Kidney (tissue), 22 donors: ENCODE results near the gene C22orf15. TPM values are rescaled to one million over a fixed set of nuclear protein-coding genes. Genes with fewer than 3 reads are reported as not detected.

Experiments
- DNase-seq, 5 donors: peaks; one replicate each; pipeline ENCODE4 v3.0.0-alpha.2; 2013 to 2020
- FAIRE-seq: peaks from 2 replicates; lab custom pipeline; 2012; peaks lifted over from hg19 to GRCh38; lab: Jason Lieb, UNC
- H3K27ac ChIP-seq, 2 donors: one replicate each; pipeline ENCODE4 v1.7.0; 2013; ENCODE audit warnings: low read depth in 2 of 2, low read length in 2 of 2, inconsistent platforms in 1 of 2
- H3K27me3 ChIP-seq: one replicate; pipeline ENCODE4 v1.7.1; 2013; ENCODE audit warnings: low read length, inconsistent platforms; ENCODE audit not compliant: control insufficient read depth, insufficient read depth
- H3K36me3 ChIP-seq, 3 donors: one replicate each; pipeline versions ENCODE4 v1.7.0 to v1.7.1; 2013; ENCODE audit warnings: low read length in 3 of 3, control low read depth in 1 of 3, inconsistent platforms in 1 of 3; ENCODE audit not compliant: insufficient read depth in 3 of 3, control insufficient read depth in 2 of 3
- H3K4me1 ChIP-seq, 3 donors: one replicate each; pipeline versions ENCODE4 v1.7.0 to v1.7.1; 2013; ENCODE audit warnings: low read length in 3 of 3, inconsistent platforms in 1 of 3, low read depth in 1 of 3; ENCODE audit not compliant: control insufficient read depth in 2 of 3, insufficient read depth in 2 of 3
- H3K4me3 ChIP-seq, 3 donors: one replicate each; pipeline versions ENCODE4 v1.7.0 to v1.8.1; 2013; ENCODE audit warnings: low read length in 3 of 3, control low read depth in 1 of 3, inconsistent platforms in 1 of 3
- H3K9ac ChIP-seq, 3 donors: one replicate each; pipeline versions ENCODE4 v1.7.0 to v1.7.1; 2013; ENCODE audit warnings: low read length in 3 of 3, control low read depth in 1 of 3, inconsistent platforms in 1 of 3
- H3K9me3 ChIP-seq, 3 donors: one replicate each; pipeline versions ENCODE4 v1.7.0 to v1.7.1; 2013; ENCODE audit warnings: low read length in 3 of 3, control low read depth in 1 of 3, inconsistent platforms in 1 of 3; ENCODE audit not compliant: control insufficient read depth in 2 of 3, insufficient read depth in 1 of 3
- intact Hi-C: fragments of 100-400 bp; cut with DNase I; formaldehyde crosslinking; loops from one replicate; pipeline ENCODE4 v1.11.1; 2022
- long read RNA-seq, 10 donors: library from polyadenylated mRNA in 1 of 10; unstranded in 1 of 10; transcript quantifications; one replicate each; pipeline ENCODE4 v2.0.0 and lab custom pipeline, GENCODE V29; 2021 to 2026
- polyA plus RNA-seq: library from polyadenylated mRNA; stranded (reverse); fragments of 350-450 nt; fragmentation: Illumina TruSeq; extraction: RNeasy Lipid Tissue Mini Kit (QIAGEN cat#74804); gene quantifications from one replicate; pipeline ENCODE4 v1.2.3, GENCODE V29; 2014; ENCODE audit warnings: low read depth, low replicate concordance; ENCODE audit not compliant: insufficient read depth
- total RNA-seq: library from RNA; stranded (reverse); fragmentation: NEBNext Ultra II Directional; extraction: Animal tissue kit (Norgen Biotek cat#: 25700); gene quantifications from one replicate; pipeline ENCODE4 v1.2.1, GENCODE V29; 2021
- TF ChIP-seq, protein P1 (sequence below): IDR thresholded peaks from 3 replicates; pipeline ENCODE4 v1.5.1; 2012; ENCODE audit warnings: mild to moderate bottlenecking, moderate library complexity, borderline replicate concordance; ENCODE audit not compliant: insufficient read depth; ENCODE audit errors: extremely low read depth
- donor health status: control.
- donor health status: control.
- donor health status: control.
- donor health status: control.
- donor health status: control.
- donor health status: DM: yes; HTN: yes; CAD: no.
- donor health status: Normal renal cell carcinoma (clear cell type).

C22orf15 gene, protein sequence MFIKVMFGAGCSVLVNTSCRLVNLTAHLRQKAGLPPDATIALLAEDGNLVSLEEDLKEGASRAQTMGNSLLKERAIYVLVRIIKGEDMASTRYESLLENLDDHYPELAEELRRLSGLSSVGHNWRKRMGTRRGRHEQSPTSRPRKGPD
- total RNA-seq (not detected), polyA plus RNA-seq (not detected)
- long read RNA-seq, donor 1 = 0 reads
- long read RNA-seq, donor 2, partial matches to known transcripts = 40 of 195 reads
- long read RNA-seq, donor 2, other reads (novel, unspliced or antisense) = 155 of 195 reads
- long read RNA-seq, donor 3 = 0 reads
- long read RNA-seq, donor 4 = 0 reads
- long read RNA-seq, donor 5, partial matches to known transcripts = 0 of 10 reads
- long read RNA-seq, donor 5, other reads (novel, unspliced or antisense) = 10 of 10 reads
- long read RNA-seq, donor 6 = 0 reads
- long read RNA-seq, donor 7 = 0 reads
- long read RNA-seq, donor 8, partial matches to known transcripts = 0 of 1 reads
- long read RNA-seq, donor 8, other reads (novel, unspliced or antisense) = 0 of 1 reads
- long read RNA-seq, donor 9 = 0 reads
- long read RNA-seq, donor 10, partial matches to known transcripts = 0 of 1 reads
- long read RNA-seq, donor 10, other reads (novel, unspliced or antisense) = 0 of 1 reads

DNA sequence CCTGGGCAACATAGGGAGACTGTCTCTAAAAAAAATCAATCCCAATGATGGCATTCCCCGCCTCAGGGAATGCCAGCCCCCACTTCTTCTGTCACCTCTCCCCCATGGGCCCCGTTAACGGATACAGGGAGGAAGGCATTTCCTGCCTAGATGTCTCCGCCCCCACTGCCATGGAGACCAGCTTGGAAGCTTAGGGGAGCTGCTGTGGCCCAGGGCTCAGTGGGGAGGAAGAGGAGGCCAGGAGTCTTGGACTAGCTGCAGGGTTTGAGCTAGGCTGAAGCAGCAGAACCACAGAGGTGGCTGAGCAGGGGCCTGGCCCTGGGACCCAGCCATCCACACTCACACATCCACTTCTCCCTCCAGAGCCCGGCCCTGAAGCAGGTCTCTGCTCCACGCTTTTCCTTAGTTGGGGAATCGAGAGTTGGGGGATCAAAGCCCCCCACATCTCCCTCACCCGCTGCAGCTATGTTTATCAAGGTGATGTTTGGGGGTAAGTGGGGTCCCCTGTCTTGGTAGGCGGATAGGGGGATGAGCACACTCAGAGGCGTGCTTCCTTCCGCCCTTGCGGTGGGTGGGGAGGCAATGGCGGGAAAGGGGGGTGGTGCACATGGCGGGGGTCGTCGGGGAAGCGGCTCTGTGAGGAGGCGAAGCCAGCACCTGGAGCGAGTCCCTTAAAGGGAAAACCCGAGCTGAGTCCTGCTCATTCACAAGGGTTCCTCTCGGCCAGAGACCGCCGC lies at the start of gene C22orf15:
TSS of gene C22orf15 (plus strand) at position 149 of the 737 bp plus-strand sequence. CDS start at position 466, 317 bp downstream.
- H3K36me3 ChIP-seq = peaks cover 0 to 14% (median 0%) of the 10 kb centered on the region in 3 donors
- no peak for FAIRE-seq
- TF ChIP-seq, protein P1, sequence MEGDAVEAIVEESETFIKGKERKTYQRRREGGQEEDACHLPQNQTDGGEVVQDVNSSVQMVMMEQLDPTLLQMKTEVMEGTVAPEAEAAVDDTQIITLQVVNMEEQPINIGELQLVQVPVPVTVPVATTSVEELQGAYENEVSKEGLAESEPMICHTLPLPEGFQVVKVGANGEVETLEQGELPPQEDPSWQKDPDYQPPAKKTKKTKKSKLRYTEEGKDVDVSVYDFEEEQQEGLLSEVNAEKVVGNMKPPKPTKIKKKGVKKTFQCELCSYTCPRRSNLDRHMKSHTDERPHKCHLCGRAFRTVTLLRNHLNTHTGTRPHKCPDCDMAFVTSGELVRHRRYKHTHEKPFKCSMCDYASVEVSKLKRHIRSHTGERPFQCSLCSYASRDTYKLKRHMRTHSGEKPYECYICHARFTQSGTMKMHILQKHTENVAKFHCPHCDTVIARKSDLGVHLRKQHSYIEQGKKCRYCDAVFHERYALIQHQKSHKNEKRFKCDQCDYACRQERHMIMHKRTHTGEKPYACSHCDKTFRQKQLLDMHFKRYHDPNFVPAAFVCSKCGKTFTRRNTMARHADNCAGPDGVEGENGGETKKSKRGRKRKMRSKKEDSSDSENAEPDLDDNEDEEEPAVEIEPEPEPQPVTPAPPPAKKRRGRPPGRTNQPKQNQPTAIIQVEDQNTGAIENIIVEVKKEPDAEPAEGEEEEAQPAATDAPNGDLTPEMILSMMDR = no peak
- H3K9me3 ChIP-seq = no peaks in the 10 kb centered on the region
- peak within 1 kb of the TSS in 1 of 3 donors; percentile 12 for H3K9ac ChIP-seq
- intact Hi-C loops = no loop called here
- no peak within 1 kb of the TSS for H3K27ac ChIP-seq
- peaks cover 0 to 33% (median 8%) of the 10 kb centered on the region in 3 donors for H3K4me1 ChIP-seq
- no peaks in the 10 kb centered on the region for H3K27me3 ChIP-seq
- H3K4me3 ChIP-seq = no peak within 1 kb of the TSS
- DNase-seq = peak in 4 of 5 donors; percentile 44 to 81 (median 56)

DNA sequence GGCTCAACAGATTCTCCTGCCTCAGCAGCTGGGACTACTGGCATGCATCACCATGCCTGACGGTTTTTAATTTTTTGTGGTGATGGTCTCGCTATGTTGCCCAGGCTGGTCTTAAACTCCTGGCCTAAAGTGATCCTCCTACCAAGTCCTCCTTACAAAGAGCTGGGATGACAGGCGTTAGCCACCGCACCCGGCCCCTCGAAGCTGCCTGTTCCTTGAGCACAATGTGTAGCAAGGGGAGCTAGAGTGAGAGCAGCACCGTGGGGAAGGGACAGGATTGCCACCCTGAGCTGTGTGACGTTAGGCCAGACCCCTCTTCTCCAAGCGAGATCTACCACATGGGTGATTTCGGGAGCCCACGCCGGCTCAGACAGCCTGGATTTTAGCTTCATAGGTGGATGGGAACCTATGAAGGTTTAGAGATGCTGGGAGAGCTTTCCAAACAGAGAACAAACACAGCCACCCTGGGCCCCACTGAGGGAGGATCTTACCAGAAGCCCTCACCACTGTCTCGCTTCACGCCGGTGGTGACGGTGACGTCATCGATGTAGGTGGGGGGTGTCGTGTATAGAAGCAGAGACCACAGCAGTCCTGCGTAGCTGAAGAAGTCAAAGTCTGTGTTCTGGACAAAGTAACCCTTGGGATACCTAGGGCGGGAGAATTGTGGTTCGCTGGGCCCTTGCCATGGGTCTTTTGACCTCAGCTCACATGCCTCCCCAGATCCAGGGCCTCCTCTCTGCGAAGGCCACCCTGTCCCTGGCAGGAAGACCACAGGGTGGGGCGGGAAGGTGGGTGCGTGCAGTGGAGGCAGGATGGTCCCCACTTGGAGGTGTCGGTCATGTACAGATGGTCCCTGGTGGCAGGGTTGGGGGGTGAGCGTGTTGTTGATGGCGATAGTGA lies 48.8 kb upstream of the C22orf15 start:
- intact Hi-C loops = no loop called here

More for the DNA sequence above, 48.8 kb upstream of the C22orf15 start:
- peak overlapping the region in 1 of 2 donors; percentile 27 for H3K27ac ChIP-seq
- H3K9ac ChIP-seq = no peak overlapping the region
- H3K4me1 ChIP-seq = peaks cover 0 to 7% (median 0%) of the 10 kb centered on the region in 3 donors
- FAIRE-seq = no peak
- no peaks in the 10 kb centered on the region for H3K27me3 ChIP-seq
- H3K36me3 ChIP-seq = peaks cover 3 to 31% (median 27%) of the 10 kb centered on the region in 3 donors
- peak in 1 of 5 donors; percentile 40 for DNase-seq
- TF ChIP-seq, protein P1 = no peak
- H3K9me3 ChIP-seq = no peaks in the 10 kb centered on the region
- H3K4me3 ChIP-seq = no peak overlapping the region
